K562 (cell line): ENCODE data around the gene GPR107. TPM values are rescaled to one million over a fixed set of nuclear protein-coding genes. Genes with fewer than 3 reads are reported as not detected.

Source experiments
- ESRRB ChIP-seq: fragments of 250-450 bp; sonication (Bioruptor Pico); IDR thresholded peaks from 2 replicates; pipeline ENCODE4 v1.5.0; 2020; ENCODE audit warnings: mild to moderate bottlenecking, moderate library complexity, borderline replicate concordance
- GABPB2 ChIP-seq: fragments of 250-450 bp; sonication (Bioruptor Pico); conservative IDR thresholded peaks from 2 replicates; pipeline ENCODE4 v1.5.1; 2021; ENCODE audit warnings: mild to moderate bottlenecking
- GMEB1 ChIP-seq: fragments of 250-450 bp; sonication (Bioruptor Pico); IDR thresholded peaks from 2 replicates; pipeline ENCODE4 v1.4.0; 2020; ENCODE audit warnings: mild to moderate bottlenecking
- KLF16 ChIP-seq: IDR thresholded peaks from 2 replicates; pipeline ENCODE4 v1.6.1; 2016; ENCODE audit warnings: antibody characterized with exemption
- ZNF23 ChIP-seq: fragments of 250-450 bp; sonication (Bioruptor Pico); IDR thresholded peaks from 2 replicates; pipeline ENCODE4 v1.4.0; 2020; ENCODE audit warnings: mild to moderate bottlenecking
- polyA plus RNA-seq, 8 experiments: library from polyadenylated mRNA; depleted of rRNA in 4 of 8; stranded (reverse) in 5 of 8; unstranded in 3 of 8; fragments of >200 nt; fragmentation: Nextera tagmentation in 2 of 8; fragmentation: Illumina TruSeq in 1 of 8; extraction: Ambion mirVana in 2 of 8; extraction: Trizol in 1 of 8; gene quantifications; 2 replicates each; pipeline versions ENCODE4 v1.2.1 to v1.2.3, GENCODE V29; 2011 to 2014; ENCODE audit warnings: inconsistent platforms in 1 of 8, missing spikeins in 1 of 8
- total RNA-seq, 7 experiments: library from RNA; depleted of rRNA in 6 of 7; stranded (reverse); fragments of >200 nt in 6 of 7; fragmentation: Illumina TruSeq in 2 of 7; extraction: Trizol in 2 of 7; gene quantifications; 2 replicates each; pipeline versions ENCODE4 v1.2.1 to v1.2.3, GENCODE V29; 2011 to 2021; ENCODE audit warnings: low replicate concordance in 1 of 7
- TF ChIP-seq, protein P1 (sequence below): fragments of 450-650 bp; IDR thresholded peaks from 2 replicates; pipeline ENCODE4 v1.6.1; 2016; ENCODE audit warnings: mild to moderate bottlenecking, moderate library complexity
- TF ChIP-seq, protein P2 (sequence below): fragments of 250-450 bp; sonication (Bioruptor Pico); IDR thresholded peaks from 2 replicates; pipeline ENCODE4 v1.5.1; 2021; ENCODE audit warnings: mild to moderate bottlenecking

The GPR107 gene
- total and polyA plus RNA-seq, 9 of the 15 experiments (the other 6 are each of a cell fraction or from before 2014, with no cell fraction given), result 3.2 to 34.6 (median 14.4) TPM

- TF ChIP-seq, protein P1, sequence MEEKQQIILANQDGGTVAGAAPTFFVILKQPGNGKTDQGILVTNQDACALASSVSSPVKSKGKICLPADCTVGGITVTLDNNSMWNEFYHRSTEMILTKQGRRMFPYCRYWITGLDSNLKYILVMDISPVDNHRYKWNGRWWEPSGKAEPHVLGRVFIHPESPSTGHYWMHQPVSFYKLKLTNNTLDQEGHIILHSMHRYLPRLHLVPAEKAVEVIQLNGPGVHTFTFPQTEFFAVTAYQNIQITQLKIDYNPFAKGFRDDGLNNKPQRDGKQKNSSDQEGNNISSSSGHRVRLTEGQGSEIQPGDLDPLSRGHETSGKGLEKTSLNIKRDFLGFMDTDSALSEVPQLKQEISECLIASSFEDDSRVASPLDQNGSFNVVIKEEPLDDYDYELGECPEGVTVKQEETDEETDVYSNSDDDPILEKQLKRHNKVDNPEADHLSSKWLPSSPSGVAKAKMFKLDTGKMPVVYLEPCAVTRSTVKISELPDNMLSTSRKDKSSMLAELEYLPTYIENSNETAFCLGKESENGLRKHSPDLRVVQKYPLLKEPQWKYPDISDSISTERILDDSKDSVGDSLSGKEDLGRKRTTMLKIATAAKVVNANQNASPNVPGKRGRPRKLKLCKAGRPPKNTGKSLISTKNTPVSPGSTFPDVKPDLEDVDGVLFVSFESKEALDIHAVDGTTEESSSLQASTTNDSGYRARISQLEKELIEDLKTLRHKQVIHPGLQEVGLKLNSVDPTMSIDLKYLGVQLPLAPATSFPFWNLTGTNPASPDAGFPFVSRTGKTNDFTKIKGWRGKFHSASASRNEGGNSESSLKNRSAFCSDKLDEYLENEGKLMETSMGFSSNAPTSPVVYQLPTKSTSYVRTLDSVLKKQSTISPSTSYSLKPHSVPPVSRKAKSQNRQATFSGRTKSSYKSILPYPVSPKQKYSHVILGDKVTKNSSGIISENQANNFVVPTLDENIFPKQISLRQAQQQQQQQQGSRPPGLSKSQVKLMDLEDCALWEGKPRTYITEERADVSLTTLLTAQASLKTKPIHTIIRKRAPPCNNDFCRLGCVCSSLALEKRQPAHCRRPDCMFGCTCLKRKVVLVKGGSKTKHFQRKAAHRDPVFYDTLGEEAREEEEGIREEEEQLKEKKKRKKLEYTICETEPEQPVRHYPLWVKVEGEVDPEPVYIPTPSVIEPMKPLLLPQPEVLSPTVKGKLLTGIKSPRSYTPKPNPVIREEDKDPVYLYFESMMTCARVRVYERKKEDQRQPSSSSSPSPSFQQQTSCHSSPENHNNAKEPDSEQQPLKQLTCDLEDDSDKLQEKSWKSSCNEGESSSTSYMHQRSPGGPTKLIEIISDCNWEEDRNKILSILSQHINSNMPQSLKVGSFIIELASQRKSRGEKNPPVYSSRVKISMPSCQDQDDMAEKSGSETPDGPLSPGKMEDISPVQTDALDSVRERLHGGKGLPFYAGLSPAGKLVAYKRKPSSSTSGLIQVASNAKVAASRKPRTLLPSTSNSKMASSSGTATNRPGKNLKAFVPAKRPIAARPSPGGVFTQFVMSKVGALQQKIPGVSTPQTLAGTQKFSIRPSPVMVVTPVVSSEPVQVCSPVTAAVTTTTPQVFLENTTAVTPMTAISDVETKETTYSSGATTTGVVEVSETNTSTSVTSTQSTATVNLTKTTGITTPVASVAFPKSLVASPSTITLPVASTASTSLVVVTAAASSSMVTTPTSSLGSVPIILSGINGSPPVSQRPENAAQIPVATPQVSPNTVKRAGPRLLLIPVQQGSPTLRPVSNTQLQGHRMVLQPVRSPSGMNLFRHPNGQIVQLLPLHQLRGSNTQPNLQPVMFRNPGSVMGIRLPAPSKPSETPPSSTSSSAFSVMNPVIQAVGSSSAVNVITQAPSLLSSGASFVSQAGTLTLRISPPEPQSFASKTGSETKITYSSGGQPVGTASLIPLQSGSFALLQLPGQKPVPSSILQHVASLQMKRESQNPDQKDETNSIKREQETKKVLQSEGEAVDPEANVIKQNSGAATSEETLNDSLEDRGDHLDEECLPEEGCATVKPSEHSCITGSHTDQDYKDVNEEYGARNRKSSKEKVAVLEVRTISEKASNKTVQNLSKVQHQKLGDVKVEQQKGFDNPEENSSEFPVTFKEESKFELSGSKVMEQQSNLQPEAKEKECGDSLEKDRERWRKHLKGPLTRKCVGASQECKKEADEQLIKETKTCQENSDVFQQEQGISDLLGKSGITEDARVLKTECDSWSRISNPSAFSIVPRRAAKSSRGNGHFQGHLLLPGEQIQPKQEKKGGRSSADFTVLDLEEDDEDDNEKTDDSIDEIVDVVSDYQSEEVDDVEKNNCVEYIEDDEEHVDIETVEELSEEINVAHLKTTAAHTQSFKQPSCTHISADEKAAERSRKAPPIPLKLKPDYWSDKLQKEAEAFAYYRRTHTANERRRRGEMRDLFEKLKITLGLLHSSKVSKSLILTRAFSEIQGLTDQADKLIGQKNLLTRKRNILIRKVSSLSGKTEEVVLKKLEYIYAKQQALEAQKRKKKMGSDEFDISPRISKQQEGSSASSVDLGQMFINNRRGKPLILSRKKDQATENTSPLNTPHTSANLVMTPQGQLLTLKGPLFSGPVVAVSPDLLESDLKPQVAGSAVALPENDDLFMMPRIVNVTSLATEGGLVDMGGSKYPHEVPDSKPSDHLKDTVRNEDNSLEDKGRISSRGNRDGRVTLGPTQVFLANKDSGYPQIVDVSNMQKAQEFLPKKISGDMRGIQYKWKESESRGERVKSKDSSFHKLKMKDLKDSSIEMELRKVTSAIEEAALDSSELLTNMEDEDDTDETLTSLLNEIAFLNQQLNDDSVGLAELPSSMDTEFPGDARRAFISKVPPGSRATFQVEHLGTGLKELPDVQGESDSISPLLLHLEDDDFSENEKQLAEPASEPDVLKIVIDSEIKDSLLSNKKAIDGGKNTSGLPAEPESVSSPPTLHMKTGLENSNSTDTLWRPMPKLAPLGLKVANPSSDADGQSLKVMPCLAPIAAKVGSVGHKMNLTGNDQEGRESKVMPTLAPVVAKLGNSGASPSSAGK, result no peak
- no peak for TF ChIP-seq ZNF23 (CRISPR knock-in tag)
- no peak for TF ChIP-seq ESRRB (CRISPR knock-in tag)
- TF ChIP-seq, protein P2, sequence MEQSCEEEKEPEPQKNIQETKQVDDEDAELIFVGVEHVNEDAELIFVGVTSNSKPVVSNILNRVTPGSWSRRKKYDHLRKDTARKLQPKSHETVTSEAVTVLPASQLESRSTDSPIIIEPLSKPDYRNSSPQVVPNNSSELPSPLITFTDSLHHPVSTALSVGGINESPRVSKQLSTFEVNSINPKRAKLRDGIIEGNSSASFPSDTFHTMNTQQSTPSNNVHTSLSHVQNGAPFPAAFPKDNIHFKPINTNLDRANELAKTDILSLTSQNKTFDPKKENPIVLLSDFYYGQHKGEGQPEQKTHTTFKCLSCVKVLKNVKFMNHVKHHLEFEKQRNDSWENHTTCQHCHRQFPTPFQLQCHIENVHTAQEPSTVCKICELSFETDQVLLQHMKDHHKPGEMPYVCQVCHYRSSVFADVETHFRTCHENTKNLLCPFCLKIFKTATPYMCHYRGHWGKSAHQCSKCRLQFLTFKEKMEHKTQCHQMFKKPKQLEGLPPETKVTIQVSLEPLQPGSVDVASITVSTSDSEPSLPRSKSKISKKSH (CRISPR knock-in tag), result no peak
- no peak for TF ChIP-seq KLF16
- TF ChIP-seq GMEB1 (CRISPR knock-in tag), result no peak
- no peak for TF ChIP-seq GABPB2 (CRISPR knock-in tag)
- TF ChIP-seq, all 486 proteins: peak for 0
Observed at GRCh38 chr9:130029223-130029973, 24.3 kb upstream of the GPR107 start (continued).
